ENCODE measurements around the gene THEMIS. TPM values are rescaled to one million over a fixed set of nuclear protein-coding genes. Genes with fewer than 3 reads are reported as not detected.
"Not testable (repeated sequence)": the region's sequence is repeated elsewhere in the genome, so short reads cannot be mapped to it uniquely, and the experiment has no call there.

The THEMIS gene
- total RNA-seq, 2 donors from 2014 or later: 0.40 to 1.6 TPM

GRCh38 chr6:127934956-127935355, 34.1 kb upstream of the THEMIS start:
- no peaks in the 10 kb centered on the region for H3K9me3 ChIP-seq
- DNase-seq (ENCODE audit: low spot score): no peak
- H3K36me3 ChIP-seq: no peaks in the 10 kb centered on the region
- intact Hi-C loops (cut with DNase I): no loop called here
- no peak overlapping the region for H3K27ac ChIP-seq
- no peaks in the 10 kb centered on the region for H3K27me3 ChIP-seq (replicated peaks; ENCODE audit: insufficient read depth)
- peaks cover 4% of the 10 kb centered on the region for H3K4me1 ChIP-seq (replicated peaks)
- H3K4me3 ChIP-seq: no peak overlapping the region
- 54% methylated on average over 1 of the region's 1 CpG for WGBS
- no peak for TF ChIP-seq CTCF (IDR thresholded peaks at IDR 0.05)
- no peak for TF ChIP-seq POLR2AphosphoS5 (IDR thresholded peaks at IDR 0.05)
- no peak for TF ChIP-seq POLR2A (IDR thresholded peaks at IDR 0.05)

- H3K4me1 ChIP-seq (replicated peaks): no peaks in the 10 kb centered on the region
- H3K27me3 ChIP-seq (replicated peaks; ENCODE audit: insufficient read depth): no peaks in the 10 kb centered on the region
- DNase-seq (ENCODE audit: low spot score): no peak
- TF ChIP-seq POLR2AphosphoS5 (IDR thresholded peaks at IDR 0.05): no peak
- no peak for TF ChIP-seq CTCF (IDR thresholded peaks at IDR 0.05)
- TF ChIP-seq POLR2A (IDR thresholded peaks at IDR 0.05): no peak
- H3K9me3 ChIP-seq: no peaks in the 10 kb centered on the region
- H3K27ac ChIP-seq: no peak overlapping the region
- 88% methylated on average over 7 of the region's 7 CpGs for WGBS
- H3K4me3 ChIP-seq: no peak overlapping the region
- no peaks in the 10 kb centered on the region for H3K36me3 ChIP-seq
- intact Hi-C loops (cut with DNase I): no loop called here
These were observed 33.3 kb upstream of the THEMIS start for GRCh38 chr6:127933852-127934840.

- H3K9me3 ChIP-seq: no peaks in the 10 kb centered on the region
- H3K36me3 ChIP-seq: no peaks in the 10 kb centered on the region
- H3K4me1 ChIP-seq (replicated peaks): no peaks in the 10 kb centered on the region
- H3K4me3 ChIP-seq: no peak overlapping the region
- TF ChIP-seq POLR2A (IDR thresholded peaks at IDR 0.05) (no peak), POLR2AphosphoS5 (IDR thresholded peaks at IDR 0.05) (no peak), CTCF (IDR thresholded peaks at IDR 0.05) (no peak)
- H3K27me3 ChIP-seq (replicated peaks; ENCODE audit: insufficient read depth): no peaks in the 10 kb centered on the region
- H3K27ac ChIP-seq: no peak overlapping the region
- 95% methylated on average over 1 of the region's 1 CpG for WGBS
- intact Hi-C loops (cut with DNase I): no loop called here
- DNase-seq (ENCODE audit: low spot score): no peak
These were observed 32.3 kb upstream of the THEMIS start for GRCh38 chr6:127933137-127933536.

DNA sequence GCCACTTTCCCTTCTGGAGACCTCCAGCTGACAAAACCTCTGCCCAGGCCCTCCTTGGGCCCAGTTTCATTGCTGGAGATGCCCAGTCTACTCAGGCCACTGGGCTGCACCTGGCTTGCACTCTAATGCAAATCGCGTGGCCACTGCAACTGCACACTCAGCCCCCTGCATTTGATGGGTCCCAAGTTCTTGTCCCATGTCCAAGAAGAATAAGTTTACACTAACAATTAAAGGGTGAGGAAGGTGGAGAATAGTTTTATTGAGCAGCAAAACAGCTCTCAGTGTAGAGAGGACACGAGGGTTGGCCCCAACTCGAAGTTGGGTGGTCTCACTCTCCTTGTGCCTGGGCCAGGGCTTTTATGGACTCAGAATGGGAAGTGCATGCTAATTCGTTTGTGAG, 31.9 kb upstream of the THEMIS start:
- intact Hi-C loops (cut with DNase I): no loop called here
- no peaks in the 10 kb centered on the region for H3K27me3 ChIP-seq (replicated peaks; ENCODE audit: insufficient read depth)
- H3K4me1 ChIP-seq (replicated peaks): no peaks in the 10 kb centered on the region
- H3K9me3 ChIP-seq: no peaks in the 10 kb centered on the region
- no peaks in the 10 kb centered on the region for H3K36me3 ChIP-seq
- TF ChIP-seq CTCF (IDR thresholded peaks at IDR 0.05): no peak
- TF ChIP-seq POLR2A (IDR thresholded peaks at IDR 0.05): no peak
- no peak for TF ChIP-seq POLR2AphosphoS5 (IDR thresholded peaks at IDR 0.05)
- H3K27ac ChIP-seq: no peak overlapping the region
- H3K4me3 ChIP-seq: no peak overlapping the region
- WGBS: 92% methylated on average over 5 of the region's 5 CpGs
- DNase-seq (ENCODE audit: low spot score): no peak

GRCh38 chr6:127926441-127926840, 25.6 kb upstream of the THEMIS start:
- H3K9me3 ChIP-seq; H3K27ac ChIP-seq; H3K4me3 ChIP-seq; H3K27me3 ChIP-seq (replicated peaks; ENCODE audit: insufficient read depth); H3K4me1 ChIP-seq (replicated peaks); intact Hi-C loops (cut with DNase I); H3K36me3 ChIP-seq; DNase-seq (ENCODE audit: low spot score): not testable (repeated sequence)
- WGBS: 93% methylated on average over 10 of the region's 10 CpGs

All from prostate gland (tissue), 2 donors.